HG03045 (cell line): Measurements from ENCODE around the gene NHLH1.
"Not testable (repeated sequence)": the region's sequence is repeated elsewhere in the genome, so short reads cannot be mapped to it uniquely, and the experiment has no call there.

Source experiments
- ATAC-seq: cut with Tn5 transposase; IDR thresholded peaks from one replicate; pipeline ENCODE4 v1.9.1; 2021; ENCODE audit warnings: mild to moderate bottlenecking, moderate library complexity; ENCODE audit not compliant: unreplicated experiment

The NHLH1 gene

DNA sequence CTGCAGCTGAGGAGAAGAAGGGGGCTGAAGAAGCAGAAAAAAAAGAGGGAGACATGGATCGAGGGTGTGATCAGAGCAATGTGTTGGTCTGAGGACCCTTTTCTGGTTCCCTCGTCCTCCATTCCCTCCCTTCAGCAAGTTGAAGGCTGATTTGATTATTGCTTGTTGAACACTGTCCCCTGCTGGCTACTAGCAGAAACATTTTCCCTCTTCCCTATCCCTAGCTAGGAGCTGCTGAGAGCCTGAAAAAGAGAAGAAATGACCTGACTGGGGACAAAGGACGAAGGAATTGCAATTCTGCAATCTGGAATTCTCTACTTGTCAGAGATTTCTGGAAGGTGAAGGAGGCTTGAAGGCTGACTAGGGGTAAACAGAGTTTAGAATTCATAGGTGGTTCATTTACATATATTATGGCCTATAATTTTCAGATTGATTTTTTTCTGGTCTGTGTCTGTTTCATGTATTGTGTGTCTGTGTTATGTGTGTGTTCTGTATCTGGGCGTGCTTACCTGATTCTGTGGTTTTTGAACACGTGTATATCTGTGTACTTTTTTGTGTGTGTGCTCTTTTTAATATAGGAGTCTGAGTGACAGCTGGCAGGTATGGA lies 9.8 kb downstream of the NHLH1 start:
- ATAC-seq: no peak

GRCh38 chr1:160377585-160378206 lies 10.8 kb downstream of the NHLH1 start:
- no peak for ATAC-seq

- not testable (repeated sequence) for ATAC-seq
Observed at GRCh38 chr1:160384812-160385211, 17.9 kb downstream of the NHLH1 start.

DNA sequence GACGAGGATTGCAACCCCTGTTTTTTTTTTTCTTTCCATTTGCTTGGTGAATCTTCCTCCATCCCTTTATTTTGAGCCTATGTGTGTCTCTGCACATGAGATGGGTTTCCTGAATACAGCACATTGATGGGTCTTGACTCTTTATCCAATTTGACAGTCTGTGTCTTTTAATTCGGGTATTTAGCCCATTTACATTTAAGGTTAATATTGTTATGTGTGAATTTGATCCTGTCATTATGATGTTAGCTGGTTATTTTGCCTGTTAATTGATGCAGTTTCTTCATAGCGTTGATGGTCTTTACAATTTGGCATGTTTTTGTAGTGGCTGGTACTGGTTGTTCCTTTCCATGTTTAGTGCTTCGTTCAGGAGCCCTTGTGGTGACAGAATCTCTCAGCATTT lies 21.5 kb downstream of the NHLH1 start:
- not testable (repeated sequence) for ATAC-seq

DNA sequence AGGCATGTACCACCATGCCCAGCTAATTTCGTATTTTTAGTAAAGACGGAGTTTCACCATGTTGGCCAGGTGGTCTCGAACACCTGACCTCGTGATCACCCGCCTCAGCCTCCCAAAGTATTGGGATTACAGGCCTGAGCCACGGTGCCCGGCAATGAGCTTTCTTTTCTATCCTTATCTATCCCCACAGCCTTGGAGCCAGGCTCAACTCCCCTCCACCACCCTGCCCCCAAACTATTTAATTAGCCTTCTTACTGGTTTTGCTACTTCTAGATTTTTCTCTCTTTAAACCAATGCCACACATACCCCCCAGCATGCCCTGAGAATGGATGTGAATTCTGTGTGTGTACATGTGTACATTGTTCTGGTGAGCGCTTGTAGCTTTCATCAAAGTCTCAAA lies 27.8 kb downstream of the NHLH1 start:
- ATAC-seq: no peak

- ATAC-seq: no peak
Observed at GRCh38 chr1:160397651-160398050, 30.8 kb downstream of the NHLH1 start.

GRCh38 chr1:160398823-160399222 lies 32.0 kb downstream of the NHLH1 start:
- no peak for ATAC-seq

DNA sequence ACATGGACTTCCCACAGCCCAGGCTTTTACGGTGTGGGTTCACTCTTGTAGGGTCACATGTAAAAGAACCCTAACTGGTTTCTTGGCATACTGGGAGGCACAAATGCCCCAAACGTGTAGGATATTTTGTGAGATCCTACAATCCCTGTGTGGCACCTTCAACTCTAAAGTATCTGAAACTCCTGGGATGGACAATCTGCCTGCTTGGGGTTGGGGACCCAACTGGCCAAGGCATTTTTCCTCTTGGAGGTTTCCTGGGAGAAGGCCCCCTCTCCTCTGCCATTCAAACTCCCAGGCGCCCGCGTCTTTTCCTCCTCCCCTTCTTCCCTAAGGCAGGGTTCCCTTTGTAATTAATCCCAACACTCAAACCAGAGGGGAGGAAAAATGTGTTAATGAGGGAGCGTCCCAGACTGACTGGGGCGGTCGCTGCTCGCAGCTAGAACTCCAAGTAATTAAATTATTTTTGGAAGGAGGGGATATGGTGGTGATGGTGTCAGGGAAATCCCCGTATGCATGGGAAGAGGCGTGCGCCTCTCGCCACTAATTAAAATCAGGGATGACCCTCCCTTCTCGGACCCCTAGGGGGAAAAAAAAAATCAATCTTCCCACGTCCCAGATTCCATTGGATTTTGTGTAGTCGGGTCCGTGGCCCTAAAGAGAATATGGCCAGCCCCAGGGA lies 32.8 kb downstream of the NHLH1 start:
- no peak for ATAC-seq

DNA sequence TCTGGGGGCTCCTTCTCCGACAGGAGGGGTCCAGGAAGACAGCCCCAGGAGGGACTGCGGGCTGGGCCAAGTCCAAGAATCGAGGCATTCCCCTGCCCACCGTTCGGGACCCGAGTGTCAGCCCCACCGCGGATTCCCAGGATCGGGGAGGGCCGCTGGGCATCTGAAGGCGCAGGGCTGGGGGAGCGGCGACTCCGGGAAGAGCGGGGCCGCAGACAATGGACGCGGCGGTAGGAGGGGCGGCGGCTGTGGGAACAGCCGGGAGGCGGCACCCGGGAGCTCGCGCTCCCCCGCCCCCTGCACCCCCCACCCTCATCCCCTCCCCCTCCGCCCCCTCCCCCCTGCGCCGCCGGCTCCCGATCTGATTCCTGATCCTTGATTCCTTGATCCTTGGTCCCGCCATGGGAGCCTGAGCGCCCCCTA lies 33.4 kb downstream of the NHLH1 start, which contains the start of gene VANGL2:
TSS of gene VANGL2 (plus strand) at position 342 of the 423 bp plus-strand sequence. CDS start 15,274 bp downstream, outside the sequence.
- ATAC-seq: no peak

DNA sequence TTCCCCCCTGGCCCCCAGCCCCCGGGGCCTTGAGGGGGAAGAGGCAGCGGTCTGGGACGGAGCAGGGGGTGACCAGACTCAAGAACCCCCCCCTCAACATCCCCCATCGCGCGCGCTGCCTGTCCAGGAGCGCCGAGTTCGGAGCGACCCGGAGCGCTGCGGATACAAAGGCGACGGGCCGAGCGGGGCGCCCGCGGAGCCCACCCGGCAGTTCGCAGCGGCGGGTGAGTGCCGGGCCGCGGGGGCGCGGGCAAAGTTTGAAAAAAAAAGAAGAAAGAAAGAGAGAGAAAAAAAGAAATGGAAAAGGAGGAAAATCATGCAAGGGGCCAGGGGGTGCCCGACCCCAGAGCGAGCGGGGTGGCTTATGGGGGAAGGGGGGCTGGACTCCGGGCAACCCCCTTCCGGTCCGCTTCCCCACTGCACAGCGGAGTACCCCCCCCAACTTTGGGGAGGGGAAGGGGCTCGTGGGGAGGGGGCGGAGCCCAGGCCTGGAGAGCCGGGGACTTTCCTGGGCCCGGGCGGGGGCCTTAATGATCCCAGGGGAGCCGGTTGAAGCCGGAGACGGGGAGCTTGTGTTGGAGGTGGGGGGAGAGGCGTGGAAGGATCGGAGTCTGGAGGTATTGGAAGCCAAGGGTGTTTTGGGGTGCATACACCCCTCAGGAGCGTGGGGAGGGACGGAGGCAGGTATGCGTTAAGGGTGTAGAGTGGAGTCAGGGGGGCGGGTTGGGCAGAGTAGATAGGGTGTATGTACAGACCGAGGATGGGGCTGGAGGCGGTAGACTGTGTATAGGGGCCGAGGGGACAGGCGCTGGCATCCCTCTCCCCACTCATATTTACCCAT lies 34.0 kb downstream of the NHLH1 start:
- ATAC-seq: no peak

GRCh38 chr1:160401487-160401805 lies 34.6 kb downstream of the NHLH1 start:
- ATAC-seq: no peak

DNA sequence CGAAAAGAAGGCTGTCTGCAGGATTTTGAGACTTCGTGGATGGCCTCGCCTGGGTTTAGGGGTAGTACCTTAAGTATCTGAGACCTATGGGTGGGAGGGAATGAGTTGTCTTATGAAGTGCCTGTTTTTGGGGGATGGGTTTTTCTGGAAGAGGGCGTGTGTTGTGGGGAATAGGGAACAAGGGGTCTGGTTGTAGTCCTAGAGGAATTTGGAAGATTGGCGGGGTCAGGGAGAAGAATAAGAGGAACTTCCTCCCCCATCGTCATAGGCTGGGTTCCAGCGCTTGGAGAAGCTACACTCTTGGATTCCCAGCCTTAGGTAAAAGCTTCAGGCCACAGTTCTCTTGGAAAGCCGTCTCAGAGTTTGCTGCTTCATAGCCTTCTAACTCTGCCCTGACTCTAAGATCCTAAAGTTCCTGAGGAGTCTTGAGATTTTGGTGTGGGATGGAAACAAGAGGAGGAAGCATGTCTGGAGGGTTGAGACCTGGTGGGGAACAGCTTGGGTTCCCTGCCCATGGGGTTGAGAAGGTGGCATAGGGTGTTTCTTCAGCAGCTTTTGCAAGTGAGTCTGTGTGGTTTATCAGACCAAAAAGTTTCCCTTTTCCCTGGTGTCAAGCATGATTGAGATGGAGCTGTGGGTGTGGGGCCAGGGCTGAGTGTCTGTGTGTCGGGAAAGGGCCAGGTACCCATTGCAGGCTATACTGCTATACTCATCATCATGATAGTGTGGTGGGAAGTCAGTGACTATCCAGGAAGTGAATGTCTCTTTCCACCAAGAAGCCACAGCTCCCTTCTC lies 35.3 kb downstream of the NHLH1 start:
- ATAC-seq: no peak

DNA sequence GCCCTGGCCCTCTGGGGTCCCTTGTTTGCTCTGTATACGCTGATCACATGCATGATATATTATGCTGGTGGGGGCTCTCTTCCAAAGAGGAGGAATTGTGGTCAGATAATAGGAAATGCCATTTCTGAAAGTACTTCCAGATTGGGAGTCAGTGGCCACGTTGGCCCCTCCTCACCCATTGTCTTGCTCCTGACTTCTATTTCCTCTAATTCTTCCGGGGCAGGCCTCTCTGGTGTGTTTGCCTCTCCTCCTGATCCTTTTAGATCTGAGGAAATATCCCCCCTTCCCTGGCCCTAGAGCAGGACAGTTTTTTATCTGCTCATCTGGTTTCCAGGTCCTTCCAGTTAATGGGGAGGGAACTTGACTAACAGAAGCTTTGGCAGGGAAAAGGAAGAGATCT lies 36.4 kb downstream of the NHLH1 start:
- no peak for ATAC-seq

- ATAC-seq: no peak
Observed at GRCh38 chr1:160404094-160404493, 37.2 kb downstream of the NHLH1 start.

DNA sequence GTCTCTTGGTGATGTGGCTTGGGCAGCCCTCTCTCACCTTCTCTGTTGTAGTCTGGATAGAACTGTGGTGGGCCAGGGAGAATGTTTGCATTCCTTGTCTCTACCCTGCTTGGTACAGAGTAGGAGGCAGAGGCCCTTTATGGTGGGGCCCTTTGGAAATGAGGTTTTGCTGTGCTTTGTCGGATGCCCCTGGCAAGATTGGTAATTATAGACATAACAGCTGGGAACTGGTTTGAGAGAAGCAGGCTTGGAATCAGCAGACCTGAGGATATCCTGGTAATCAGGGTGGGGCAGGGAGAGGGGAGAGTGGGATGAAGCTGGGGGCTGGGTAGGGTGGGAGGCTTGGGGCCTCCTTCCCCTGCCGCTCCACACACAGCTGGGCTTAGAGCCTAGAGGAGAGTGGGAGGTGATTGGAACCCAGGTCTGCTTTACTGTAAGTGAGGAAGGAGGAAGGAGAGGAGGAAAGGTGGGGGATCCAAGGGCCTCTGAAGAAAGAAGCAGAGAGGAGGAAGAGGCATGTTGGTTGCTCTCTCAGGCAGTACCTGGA lies 38.5 kb downstream of the NHLH1 start:
- ATAC-seq: no peak

DNA sequence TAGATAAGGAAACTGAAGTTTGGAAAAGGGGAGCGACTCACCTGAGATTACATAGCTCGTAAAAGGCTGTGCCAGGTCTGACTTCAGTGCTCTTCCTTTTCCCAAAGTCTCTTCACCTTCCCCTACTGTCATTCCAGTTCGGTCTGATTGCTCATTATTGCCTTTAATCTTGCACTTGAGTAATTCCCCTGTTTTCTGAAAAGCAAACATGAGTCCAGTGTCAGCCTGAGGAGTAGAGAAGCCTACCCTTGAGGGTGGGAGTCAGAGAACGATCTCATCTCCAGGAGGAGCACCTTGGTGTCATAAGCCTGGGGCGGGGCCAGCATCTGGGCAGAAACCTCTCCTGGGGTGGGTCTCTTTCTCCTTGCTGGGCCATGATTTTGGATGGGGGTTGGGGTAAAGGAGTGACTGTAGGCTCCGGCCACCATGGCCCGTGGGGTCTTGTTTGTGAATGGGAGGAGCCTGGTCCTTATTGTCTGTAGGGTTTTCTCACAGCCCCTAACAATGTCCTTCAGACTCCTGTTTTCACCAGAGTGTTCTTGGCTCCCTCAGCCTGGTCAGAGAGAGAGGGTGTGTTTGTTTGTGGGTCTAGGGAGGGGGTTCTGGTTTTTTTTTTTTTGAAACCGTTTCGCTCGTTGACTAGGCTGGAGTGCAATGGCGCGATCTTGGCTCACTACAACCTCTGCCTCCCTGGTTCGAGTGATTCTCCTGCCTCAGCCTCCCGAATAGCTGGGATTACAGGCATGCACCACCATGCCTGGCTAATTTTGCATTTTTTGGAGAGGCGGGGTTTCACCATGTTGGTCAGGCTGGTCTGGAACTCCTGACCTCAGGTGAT lies 39.5 kb downstream of the NHLH1 start:
- ATAC-seq: no peak

DNA sequence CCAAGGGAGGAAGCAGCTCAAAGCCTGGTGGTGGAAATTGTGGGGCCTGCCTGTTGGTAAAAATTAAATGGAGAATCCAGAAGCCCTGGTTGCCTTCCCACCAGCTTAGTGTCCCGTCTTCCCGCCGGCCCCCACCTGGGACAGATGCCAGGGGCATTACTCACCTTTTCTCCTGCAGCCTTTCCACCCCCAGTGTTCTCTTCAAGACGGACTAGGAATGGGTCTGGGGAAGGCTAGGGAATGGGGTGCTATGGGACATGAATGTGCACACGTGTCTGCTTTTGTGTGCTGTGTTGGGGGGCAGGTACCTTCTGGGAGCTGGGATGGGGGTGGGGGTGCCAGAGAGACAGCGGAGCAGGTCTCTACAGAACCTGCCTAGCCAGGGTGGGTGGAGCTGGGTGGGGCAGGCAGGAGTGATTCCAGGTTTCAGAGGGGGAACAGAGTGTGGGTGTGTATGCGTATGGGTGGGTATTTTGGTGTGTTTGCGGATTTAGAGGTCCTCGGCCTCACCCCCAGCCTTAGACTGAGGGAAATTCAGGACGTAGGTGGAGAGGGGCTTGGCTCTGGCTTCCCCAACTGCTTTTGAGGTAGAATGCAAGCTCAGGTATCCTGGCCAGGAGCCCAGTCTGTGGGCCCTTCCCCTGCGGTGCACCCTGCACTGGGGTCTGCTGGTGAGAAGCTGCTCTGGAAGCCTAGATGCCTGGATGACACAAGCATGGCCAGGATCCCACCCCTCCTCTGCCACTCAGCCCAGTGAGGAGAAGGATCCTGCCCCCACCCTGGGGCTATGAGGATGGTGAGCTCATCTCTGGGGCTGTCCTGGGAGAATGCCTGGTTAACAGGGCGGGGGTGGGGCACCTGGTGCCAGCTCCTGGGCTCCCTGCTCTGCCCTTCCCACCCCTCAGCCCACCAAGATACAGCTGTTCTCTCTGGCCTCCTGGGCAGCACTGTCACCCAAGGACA lies 41.2 kb downstream of the NHLH1 start:
- ATAC-seq: no peak

- no peak for ATAC-seq
Observed at GRCh38 chr1:160408864-160409263, 42.0 kb downstream of the NHLH1 start.
